Liver (tissue), 9 donors: Measurements from ENCODE around the gene SLC24A2. TPM values are rescaled to one million over a fixed set of nuclear protein-coding genes. Genes with fewer than 3 reads are reported as not detected.

Experiments used
- DNase-seq: peaks from one replicate; pipeline ENCODE4 v3.0.0-alpha.2; 2017; ENCODE audit warnings: low spot score
- H3K27ac ChIP-seq, 2 donors: one replicate each; pipeline ENCODE4 v1.7.0; 2013; ENCODE audit warnings: inconsistent platforms in 2 of 2, low read length in 2 of 2, control low read depth in 1 of 2, low read depth in 1 of 2, mild to moderate bottlenecking in 1 of 2
- H3K27me3 ChIP-seq, 4 donors: one replicate each; pipeline versions ENCODE4 v1.6.1 to v1.7.0; 2013; ENCODE audit warnings: low read length in 3 of 4, inconsistent platforms in 1 of 4, mild to moderate bottlenecking in 1 of 4, moderate library complexity in 1 of 4; ENCODE audit not compliant: control insufficient read depth in 4 of 4, insufficient read depth in 4 of 4
- H3K36me3 ChIP-seq, 4 donors: one replicate each; pipeline versions ENCODE4 v1.6.1 to v1.7.0; 2013; ENCODE audit warnings: low read length in 3 of 4, mild to moderate bottlenecking in 3 of 4, low read depth in 1 of 4, moderate library complexity in 1 of 4; ENCODE audit not compliant: control insufficient read depth in 4 of 4, insufficient read depth in 3 of 4
- H3K4me1 ChIP-seq, 4 donors: one replicate each; pipeline versions ENCODE4 v1.6.1 to v1.7.0; 2013; ENCODE audit warnings: low read length in 3 of 4, mild to moderate bottlenecking in 3 of 4, moderate library complexity in 1 of 4; ENCODE audit not compliant: control insufficient read depth in 4 of 4, insufficient read depth in 4 of 4
- H3K4me3 ChIP-seq, 3 donors: one replicate each; pipeline versions ENCODE4 v1.6.1 to v1.7.0; 2013; ENCODE audit warnings: low read length in 3 of 3, control low read depth in 1 of 3, low read depth in 1 of 3, mild to moderate bottlenecking in 1 of 3
- H3K9ac ChIP-seq, 2 donors: one replicate each; pipeline ENCODE4 v1.7.0; 2013; ENCODE audit warnings: low read length in 2 of 2, mild to moderate bottlenecking in 2 of 2, moderate library complexity in 2 of 2, control low read depth in 1 of 2, low read depth in 1 of 2
- H3K9me3 ChIP-seq, 4 donors: one replicate each; pipeline versions ENCODE4 v1.6.1 to v1.7.0; 2013; ENCODE audit warnings: low read length in 3 of 4; ENCODE audit not compliant: control insufficient read depth in 4 of 4
- ATF3 ChIP-seq: IDR thresholded peaks from 2 replicates; pipeline ENCODE4 v1.6.1; 2016; ENCODE audit warnings: antibody characterized with exemption
- CTCF ChIP-seq: fragments of 150-350 bp; IDR thresholded peaks from 2 replicates; pipeline ENCODE4 v1.5.1; 2017; ENCODE audit warnings: improper control_type of control experiment, low read depth, low read length; ENCODE audit not compliant: missing input control
- EGR1 ChIP-seq, 2 donors: IDR thresholded peaks; 2 replicates each; pipeline ENCODE4 v1.6.1; 2016 to 2018; ENCODE audit warnings: antibody characterized with exemption in 2 of 2, low read depth in 2 of 2
- FOXA1 ChIP-seq: IDR thresholded peaks from 2 replicates; pipeline ENCODE4 v1.6.1; 2016; ENCODE audit warnings: antibody characterized with exemption
- FOXA2 ChIP-seq: IDR thresholded peaks from 2 replicates; pipeline ENCODE4 v1.6.1; 2016; ENCODE audit warnings: antibody characterized with exemption
- GABPA ChIP-seq, 2 donors: IDR thresholded peaks in 1 of 2; conservative IDR thresholded peaks in 1 of 2; 2 replicates each; pipeline ENCODE4 v1.6.1; 2016; ENCODE audit warnings: antibody characterized with exemption in 2 of 2, mild to moderate bottlenecking in 1 of 2, moderate library complexity in 1 of 2
- HNF4A ChIP-seq, 2 donors: conservative IDR thresholded peaks; 2 replicates each; pipeline ENCODE4 v1.6.1; 2016; ENCODE audit warnings: antibody characterized with exemption in 2 of 2, mild to moderate bottlenecking in 2 of 2
- HNF4G ChIP-seq: IDR thresholded peaks from 2 replicates; pipeline ENCODE4 v1.6.1; 2016; ENCODE audit warnings: antibody characterized with exemption
- JUND ChIP-seq, 2 donors: IDR thresholded peaks; 2 replicates each; pipeline ENCODE4 v1.6.1; 2016; ENCODE audit warnings: antibody characterized with exemption in 2 of 2
- MAX ChIP-seq: IDR thresholded peaks from 2 replicates; pipeline ENCODE4 v1.6.1; 2016; ENCODE audit warnings: antibody characterized with exemption
- NR2F2 ChIP-seq: IDR thresholded peaks from 2 replicates; pipeline ENCODE4 v1.6.1; 2016; ENCODE audit warnings: antibody characterized with exemption
- REST ChIP-seq: IDR thresholded peaks from 2 replicates; pipeline ENCODE4 v1.6.1; 2016; ENCODE audit warnings: antibody characterized with exemption, mild to moderate bottlenecking
- RXRA ChIP-seq, 2 donors: IDR thresholded peaks; 2 replicates each; pipeline ENCODE4 v1.6.1; 2017 to 2018; ENCODE audit warnings: antibody characterized with exemption in 2 of 2, mild to moderate bottlenecking in 1 of 2
- SP1 ChIP-seq: IDR thresholded peaks from 2 replicates; pipeline ENCODE4 v1.6.1; 2018; ENCODE audit warnings: antibody characterized with exemption, mild to moderate bottlenecking
- TAF1 ChIP-seq: conservative IDR thresholded peaks from 2 replicates; pipeline ENCODE4 v1.6.1; 2016; ENCODE audit warnings: antibody characterized with exemption, mild to moderate bottlenecking
- YY1 ChIP-seq: IDR thresholded peaks from 2 replicates; pipeline ENCODE4 v1.6.1; 2016; ENCODE audit warnings: antibody characterized with exemption, mild to moderate bottlenecking
- ZBTB33 ChIP-seq: IDR thresholded peaks from 2 replicates; pipeline ENCODE4 v1.6.1; 2016; ENCODE audit warnings: antibody characterized with exemption
- WGBS: extraction: QIAGEN DNeasy Blood & Tissue Kit; methylation state at CpG from one replicate; pipeline ENCODE4 v1.1.7; 2013; 5-methylcytosine and 5-hydroxymethylcytosine counted together
- polyA plus RNA-seq, 2 donors: library from polyadenylated mRNA; stranded (reverse) in 1 of 2; unstranded in 1 of 2; fragments of 200-250 nt in 1 of 2; fragments of >200 nt in 1 of 2; fragmentation: Nextera tagmentation in 1 of 2; extraction: Ambion mirVana in 1 of 2; gene quantifications; one replicate each; pipeline versions ENCODE4 v1.2.1 to v1.2.3, GENCODE V29; 2013 to 2015
- total RNA-seq, 2 donors: library from RNA; depleted of rRNA; stranded (reverse); fragments of >200 nt; gene quantifications; one replicate each; pipeline ENCODE4 v1.2.3, GENCODE V29; 2014
- donor health status: healthy.
- donor health status: healthy.
- donor health status: healthy.
- donor health status: healthy.
- donor health status: healthy.

The SLC24A2 gene
- total and polyA plus RNA-seq, 4 donors: under 0.01 to 0.02 TPM; not detected in 2

GRCh38 chr9:19816769-19817168 lies 27.9 kb upstream of the SLC24A2 start:
- H3K27ac ChIP-seq: no peak overlapping the region
- peaks cover 0 to 3% (median 0%) of the 10 kb centered on the region in 4 donors for H3K27me3 ChIP-seq
- no peaks in the 10 kb centered on the region for H3K36me3 ChIP-seq
- no peaks in the 10 kb centered on the region for H3K4me1 ChIP-seq
- no peak overlapping the region for H3K9ac ChIP-seq
- H3K4me3 ChIP-seq: no peak overlapping the region
- H3K9me3 ChIP-seq: peaks cover 1 to 8% (median 6%) of the 10 kb centered on the region in 4 donors
- no peak for DNase-seq
- TF ChIP-seq FOXA1 (no peak), CTCF (no peak), HNF4G (no peak), SP1 (no peak), JUND (IDR thresholded peaks at IDR 0.05) (no peak), MAX (no peak), GABPA (IDR thresholded peaks at IDR 0.05 in 1 of 2, conservative IDR thresholded peaks at IDR 0.05 in 1 of 2) (no peak), ATF3 (no peak), RXRA (IDR thresholded peaks at IDR 0.05) (no peak), FOXA2 (no peak), ZBTB33 (no peak), EGR1 (IDR thresholded peaks at IDR 0.05; ENCODE audit: low read depth in 2 of 2) (no peak)
- 72% methylated on average over 2 of the region's 2 CpGs for WGBS

- Histone ChIP-seq H3K9ac (no peak overlapping the region), H3K27ac (no peak overlapping the region), H3K4me1 (no peaks in the 10 kb centered on the region), H3K4me3 (no peak overlapping the region), H3K9me3 (peaks cover 0 to 8% (median 3%) of the 10 kb centered on the region in 4 donors), H3K36me3 (no peaks in the 10 kb centered on the region), H3K27me3 (peaks cover 0 to 3% (median 0%) of the 10 kb centered on the region in 4 donors)
- TF ChIP-seq YY1: no peak
- no peak for TF ChIP-seq EGR1 (IDR thresholded peaks at IDR 0.05; ENCODE audit: low read depth in 2 of 2)
- TF ChIP-seq JUND (IDR thresholded peaks at IDR 0.05): no peak
- no peak for TF ChIP-seq HNF4G
- TF ChIP-seq GABPA (IDR thresholded peaks at IDR 0.05 in 1 of 2, conservative IDR thresholded peaks at IDR 0.05 in 1 of 2): no peak
- TF ChIP-seq CTCF: no peak
- TF ChIP-seq ZBTB33: no peak
- TF ChIP-seq REST: no peak
- TF ChIP-seq TAF1: no peak
- TF ChIP-seq NR2F2: no peak
- no peak for TF ChIP-seq RXRA (IDR thresholded peaks at IDR 0.05)
- no peak for TF ChIP-seq HNF4A (conservative IDR thresholded peaks at IDR 0.05)
- no peak for TF ChIP-seq SP1
- no peak for TF ChIP-seq ATF3
- TF ChIP-seq FOXA1: no peak
- no peak for TF ChIP-seq MAX
- no peak for DNase-seq
Measured at GRCh38 chr9:19812194-19812593, 23.4 kb upstream of the SLC24A2 start.
